Progenitor cell of endocrine pancreas (in vitro differentiated cells): Measurements from ENCODE around the gene MLLT3. TPM values are rescaled to one million over a fixed set of nuclear protein-coding genes. Genes with fewer than 3 reads are reported as not detected.

Experiments
- DNase-seq: peaks from one replicate; pipeline ENCODE4 v3.0.0; 2021; ENCODE audit warnings: low spot score; ENCODE audit not compliant: unreplicated experiment
- H3K27ac Mint-ChIP-seq: 2 replicates; pipeline ENCODE4 v1.8.0; 2021; ENCODE audit warnings: mild to moderate bottlenecking, moderate library complexity, mixed read lengths
- H3K27me3 Mint-ChIP-seq: 2 replicates; pipeline ENCODE4 v1.8.0; 2021; ENCODE audit warnings: mixed read lengths
- H3K36me3 Mint-ChIP-seq: 2 replicates; pipeline ENCODE4 v1.8.0; 2022; ENCODE audit warnings: mixed read lengths; ENCODE audit not compliant: insufficient read depth
- H3K4me1 Mint-ChIP-seq: 2 replicates; pipeline ENCODE4 v1.8.0; 2021; ENCODE audit warnings: low read depth, mixed read lengths
- H3K4me3 Mint-ChIP-seq: 2 replicates; pipeline ENCODE4 v1.8.0; 2021; ENCODE audit warnings: low read depth, mild to moderate bottlenecking, moderate library complexity, mixed read lengths
- H3K9me3 Mint-ChIP-seq: 2 replicates; pipeline ENCODE4 v1.8.0; 2021; ENCODE audit warnings: low read depth, mixed read lengths
- total RNA-seq: library from RNA; stranded (reverse); gene quantifications from 2 replicates; pipeline ENCODE4 v1.2.1, GENCODE V29; 2021
- TF ChIP-seq, protein P1 (sequence below): fragments of 200-600 bp; sonication (generic); IDR thresholded peaks from one replicate; pipeline ENCODE4 v1.5.0; 2021; ENCODE audit warnings: antibody characterized with exemption, mild to moderate bottlenecking; ENCODE audit not compliant: unreplicated experiment

Gene MLLT3
- total RNA-seq, 1 donor from 2014 or later = 25.8 TPM

DNA sequence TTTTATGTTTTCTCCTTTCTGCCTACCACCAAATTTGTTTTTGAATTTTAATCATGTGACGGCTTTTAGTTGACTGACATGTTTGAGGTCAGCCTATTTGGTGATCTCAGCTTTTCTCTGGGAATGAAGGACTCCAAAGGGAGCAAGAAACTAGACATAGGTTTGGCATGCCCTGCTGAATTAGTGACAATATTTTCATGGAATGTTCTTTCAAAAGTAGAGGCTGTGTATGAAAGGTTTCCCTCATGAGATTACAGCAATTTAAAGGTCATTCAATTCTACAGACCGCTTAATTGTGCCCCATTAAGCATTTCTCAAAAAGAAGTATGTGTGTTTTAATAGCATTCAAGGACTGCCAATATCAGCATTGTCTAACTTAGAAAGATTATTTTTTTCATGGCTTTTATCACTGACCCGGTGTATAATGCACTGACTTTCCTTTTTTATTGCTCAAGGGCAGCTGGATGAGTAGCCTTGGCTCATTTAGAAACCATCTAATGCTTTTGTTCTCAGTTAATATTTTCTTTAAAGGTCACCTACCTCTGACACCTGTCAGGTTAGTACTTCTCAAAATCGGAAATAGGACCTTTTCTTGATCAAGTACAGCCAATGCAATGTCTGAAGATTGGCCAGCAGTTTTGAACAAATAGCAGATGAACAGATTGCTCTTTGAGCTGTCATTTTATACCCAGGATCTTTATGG, 8.1 kb upstream of the MLLT3 start:
- TF ChIP-seq, protein P1, sequence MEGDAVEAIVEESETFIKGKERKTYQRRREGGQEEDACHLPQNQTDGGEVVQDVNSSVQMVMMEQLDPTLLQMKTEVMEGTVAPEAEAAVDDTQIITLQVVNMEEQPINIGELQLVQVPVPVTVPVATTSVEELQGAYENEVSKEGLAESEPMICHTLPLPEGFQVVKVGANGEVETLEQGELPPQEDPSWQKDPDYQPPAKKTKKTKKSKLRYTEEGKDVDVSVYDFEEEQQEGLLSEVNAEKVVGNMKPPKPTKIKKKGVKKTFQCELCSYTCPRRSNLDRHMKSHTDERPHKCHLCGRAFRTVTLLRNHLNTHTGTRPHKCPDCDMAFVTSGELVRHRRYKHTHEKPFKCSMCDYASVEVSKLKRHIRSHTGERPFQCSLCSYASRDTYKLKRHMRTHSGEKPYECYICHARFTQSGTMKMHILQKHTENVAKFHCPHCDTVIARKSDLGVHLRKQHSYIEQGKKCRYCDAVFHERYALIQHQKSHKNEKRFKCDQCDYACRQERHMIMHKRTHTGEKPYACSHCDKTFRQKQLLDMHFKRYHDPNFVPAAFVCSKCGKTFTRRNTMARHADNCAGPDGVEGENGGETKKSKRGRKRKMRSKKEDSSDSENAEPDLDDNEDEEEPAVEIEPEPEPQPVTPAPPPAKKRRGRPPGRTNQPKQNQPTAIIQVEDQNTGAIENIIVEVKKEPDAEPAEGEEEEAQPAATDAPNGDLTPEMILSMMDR = no peak
- Mint-ChIP-seq H3K36me3 (no peaks in the 10 kb centered on the region), H3K27me3 (no peaks in the 10 kb centered on the region), H3K27ac (no peak overlapping the region), H3K4me3 (no peak overlapping the region), H3K9me3 (no peaks in the 10 kb centered on the region), H3K4me1 (no peaks in the 10 kb centered on the region)
- no peak for DNase-seq

DNA sequence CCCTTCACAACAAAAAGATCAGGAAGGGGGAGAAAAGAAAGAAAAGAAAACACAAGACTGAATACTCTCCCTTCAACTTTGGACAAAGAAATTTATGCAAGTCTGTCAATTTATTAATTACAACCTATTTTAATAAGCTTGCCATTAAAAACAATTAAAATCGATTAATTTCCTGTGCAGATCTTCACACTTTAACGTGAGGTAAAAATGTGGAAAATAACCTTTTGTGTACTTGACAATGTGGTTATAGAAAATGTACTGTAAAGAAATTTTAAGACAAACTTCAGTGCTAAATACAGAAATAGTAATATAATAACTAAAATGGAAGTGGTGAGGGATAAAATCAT, 2.7 kb upstream of the MLLT3 start:
- TF ChIP-seq, protein P1 = peak; percentile 3
- H3K4me3 Mint-ChIP-seq = peak overlapping the region; percentile 66
- DNase-seq = no peak
- H3K36me3 Mint-ChIP-seq = no peaks in the 10 kb centered on the region
- no peak overlapping the region for H3K27ac Mint-ChIP-seq
- H3K4me1 Mint-ChIP-seq = peaks cover 22% of the 10 kb centered on the region
- H3K27me3 Mint-ChIP-seq = peaks cover 23% of the 10 kb centered on the region
- H3K9me3 Mint-ChIP-seq = no peaks in the 10 kb centered on the region

DNA sequence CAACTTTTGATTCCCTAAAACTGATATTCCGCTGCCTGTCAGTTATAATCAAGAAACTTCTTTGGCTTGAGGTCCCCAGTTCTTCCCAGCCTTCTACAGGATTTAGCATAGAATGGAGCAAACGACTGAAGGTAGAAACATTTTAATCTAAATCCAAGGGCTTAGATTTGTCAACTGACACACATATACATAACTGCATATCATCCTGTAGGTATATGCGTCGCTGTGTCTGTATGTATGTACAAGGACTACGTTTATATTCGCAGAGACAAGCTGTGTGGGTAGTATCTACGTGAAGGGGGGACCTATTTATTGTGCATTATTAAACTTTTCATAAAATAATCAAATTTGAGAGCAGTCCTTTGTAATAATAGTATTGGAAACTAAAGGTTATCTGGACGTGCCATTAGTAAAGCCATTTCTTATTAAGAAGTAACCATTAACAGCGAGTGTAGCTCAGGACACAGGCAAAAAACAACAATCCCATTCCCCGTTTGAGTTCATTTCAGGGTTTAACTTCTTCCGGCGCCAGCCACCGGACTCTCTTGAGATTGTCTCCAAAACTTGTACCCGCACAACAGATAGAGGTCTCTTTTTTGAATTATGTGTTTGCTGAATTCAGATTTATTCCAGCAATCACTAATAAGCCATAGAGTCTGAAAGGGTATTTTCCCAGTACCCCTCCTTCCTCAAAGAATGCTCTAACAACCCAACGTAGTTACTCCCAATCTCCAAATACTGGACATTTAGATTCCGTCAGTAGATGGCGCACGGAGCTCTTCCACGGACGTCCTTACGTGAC, 2.1 kb upstream of the MLLT3 start:
- H3K27me3 Mint-ChIP-seq = peaks cover 24% of the 10 kb centered on the region
- H3K9me3 Mint-ChIP-seq = no peaks in the 10 kb centered on the region
- no peaks in the 10 kb centered on the region for H3K36me3 Mint-ChIP-seq
- TF ChIP-seq, protein P1 = peak; percentile 79
- peak overlapping the region; percentile 94 for H3K4me3 Mint-ChIP-seq
- H3K4me1 Mint-ChIP-seq = peaks cover 28% of the 10 kb centered on the region
- peak; percentile 18 for DNase-seq
- H3K27ac Mint-ChIP-seq = peak overlapping the region; percentile 15

DNA sequence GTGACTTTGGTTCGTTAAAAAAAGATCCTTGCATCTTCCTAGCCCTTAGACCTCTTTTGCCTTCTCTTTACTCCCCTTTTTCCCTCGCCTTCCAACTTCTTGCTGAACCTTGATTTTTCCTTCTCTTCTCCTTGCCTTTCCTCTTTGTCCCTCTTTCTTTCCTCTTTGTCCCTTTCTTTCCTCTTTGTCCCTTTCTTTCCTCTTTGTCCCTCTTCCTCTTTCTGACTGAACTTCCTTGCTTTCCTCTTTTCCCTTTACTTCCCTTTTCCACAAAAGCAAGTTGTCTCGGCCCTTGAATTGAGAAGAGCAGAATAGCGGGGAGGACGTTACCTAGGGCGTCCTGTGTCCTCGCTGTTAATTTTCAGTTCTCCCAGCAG, 1.4 kb upstream of the MLLT3 start:
- peaks cover 25% of the 10 kb centered on the region for H3K27me3 Mint-ChIP-seq
- TF ChIP-seq, protein P1 = no peak
- no peaks in the 10 kb centered on the region for H3K36me3 Mint-ChIP-seq
- peak overlapping the region; percentile 15 for H3K27ac Mint-ChIP-seq
- H3K4me3 Mint-ChIP-seq = peak overlapping the region; percentile 94
- no peaks in the 10 kb centered on the region for H3K9me3 Mint-ChIP-seq
- DNase-seq = no peak
- peaks cover 30% of the 10 kb centered on the region for H3K4me1 Mint-ChIP-seq

DNA sequence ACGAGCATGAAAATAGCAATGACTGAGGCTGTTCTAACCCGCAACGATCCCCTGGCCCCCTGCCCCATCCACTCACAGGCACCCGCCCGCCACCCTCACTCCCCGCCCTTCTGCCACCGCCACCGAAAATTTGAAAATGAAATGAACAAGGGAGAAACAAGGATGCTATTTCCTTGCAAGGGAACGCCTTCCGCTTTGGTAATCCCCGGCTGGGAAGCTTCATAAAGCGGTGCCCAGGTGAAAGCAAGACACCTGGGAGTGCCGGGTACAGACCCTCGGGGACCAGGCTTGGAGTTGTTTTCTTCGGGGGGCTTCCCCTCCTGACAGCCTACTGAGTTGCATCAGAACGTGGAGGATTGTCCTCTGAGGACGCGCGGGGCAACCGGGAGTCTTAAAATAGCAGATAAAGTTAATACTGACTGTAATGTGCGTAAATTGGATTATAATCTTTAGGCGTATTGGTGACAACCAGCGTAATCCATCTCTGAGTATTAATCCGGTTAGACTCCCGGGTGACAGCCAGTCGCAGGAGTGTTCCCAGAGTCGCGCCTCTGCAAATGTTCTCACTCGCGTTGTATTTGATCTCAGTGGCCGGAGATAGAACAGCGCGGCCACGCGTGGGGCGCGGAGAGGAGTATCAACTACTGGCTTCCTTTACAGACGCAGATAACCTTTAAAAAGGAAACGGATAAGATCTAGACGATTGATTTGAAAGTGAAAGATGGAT, 885 bp upstream of the MLLT3 start:
- Mint-ChIP-seq H3K27ac (peak overlapping the region; percentile 84), H3K27me3 (peaks cover 25% of the 10 kb centered on the region), H3K4me1 (peaks cover 30% of the 10 kb centered on the region), H3K4me3 (peak overlapping the region; percentile 94), H3K9me3 (no peaks in the 10 kb centered on the region), H3K36me3 (no peaks in the 10 kb centered on the region)
- peak; percentile 11 for DNase-seq
- TF ChIP-seq, protein P1 = no peak
